Epidermal melanocyte (primary cell): ENCODE results near the gene LRP11.
"Not testable (repeated sequence)": the region's sequence is repeated elsewhere in the genome, so short reads cannot be mapped to it uniquely, and the experiment has no call there.

Source experiments
- DNase-seq: peaks from one replicate; pipeline ENCODE4 v3.0.0; 2011; ENCODE audit warnings: low spot score; ENCODE audit not compliant: insufficient read length

The LRP11 gene, protein sequence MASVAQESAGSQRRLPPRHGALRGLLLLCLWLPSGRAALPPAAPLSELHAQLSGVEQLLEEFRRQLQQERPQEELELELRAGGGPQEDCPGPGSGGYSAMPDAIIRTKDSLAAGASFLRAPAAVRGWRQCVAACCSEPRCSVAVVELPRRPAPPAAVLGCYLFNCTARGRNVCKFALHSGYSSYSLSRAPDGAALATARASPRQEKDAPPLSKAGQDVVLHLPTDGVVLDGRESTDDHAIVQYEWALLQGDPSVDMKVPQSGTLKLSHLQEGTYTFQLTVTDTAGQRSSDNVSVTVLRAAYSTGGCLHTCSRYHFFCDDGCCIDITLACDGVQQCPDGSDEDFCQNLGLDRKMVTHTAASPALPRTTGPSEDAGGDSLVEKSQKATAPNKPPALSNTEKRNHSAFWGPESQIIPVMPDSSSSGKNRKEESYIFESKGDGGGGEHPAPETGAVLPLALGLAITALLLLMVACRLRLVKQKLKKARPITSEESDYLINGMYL

DNA sequence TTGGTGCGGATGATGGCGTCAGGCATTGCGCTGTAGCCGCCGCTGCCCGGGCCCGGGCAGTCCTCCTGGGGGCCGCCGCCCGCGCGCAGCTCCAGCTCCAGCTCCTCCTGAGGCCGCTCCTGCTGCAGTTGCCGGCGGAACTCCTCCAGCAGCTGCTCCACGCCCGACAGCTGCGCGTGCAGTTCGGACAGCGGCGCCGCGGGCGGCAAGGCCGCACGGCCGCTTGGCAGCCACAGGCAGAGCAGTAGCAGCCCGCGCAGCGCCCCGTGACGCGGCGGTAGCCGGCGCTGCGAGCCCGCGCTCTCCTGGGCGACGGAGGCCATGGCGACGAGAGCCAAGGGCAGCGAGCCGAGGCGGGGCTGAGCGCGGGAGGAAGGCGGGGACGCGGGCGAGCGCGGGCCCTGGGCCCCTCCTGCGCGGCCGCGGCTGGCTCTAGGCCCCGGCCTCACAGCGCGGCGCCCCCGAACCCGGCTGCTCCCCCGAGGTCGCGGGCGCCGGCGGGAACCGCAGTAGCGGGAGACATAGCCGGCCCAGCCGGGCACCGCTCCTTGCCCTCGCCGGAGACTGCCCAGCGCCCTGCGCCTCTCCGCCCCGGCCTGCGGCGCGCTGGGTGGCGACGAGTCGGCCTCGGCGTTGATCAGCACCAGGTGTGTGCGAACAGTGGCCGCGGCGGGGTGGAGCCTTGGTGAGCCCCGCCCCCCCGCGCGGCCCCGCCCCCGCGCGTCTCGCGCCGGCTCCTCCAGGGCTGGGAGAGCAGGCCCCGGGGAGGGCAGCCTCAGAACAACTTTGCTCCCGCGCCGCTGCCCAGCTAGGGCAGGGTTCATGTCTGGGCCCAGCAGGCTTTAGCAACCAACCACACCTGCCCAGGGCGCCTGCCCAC lies at the start of gene LRP11:
LRP11 (minus strand) TSS at position 662 of the 880 bp plus-strand sequence; CDS start at position 323, 339 bp downstream.
- DNase-seq, result peak; percentile 76

DNA sequence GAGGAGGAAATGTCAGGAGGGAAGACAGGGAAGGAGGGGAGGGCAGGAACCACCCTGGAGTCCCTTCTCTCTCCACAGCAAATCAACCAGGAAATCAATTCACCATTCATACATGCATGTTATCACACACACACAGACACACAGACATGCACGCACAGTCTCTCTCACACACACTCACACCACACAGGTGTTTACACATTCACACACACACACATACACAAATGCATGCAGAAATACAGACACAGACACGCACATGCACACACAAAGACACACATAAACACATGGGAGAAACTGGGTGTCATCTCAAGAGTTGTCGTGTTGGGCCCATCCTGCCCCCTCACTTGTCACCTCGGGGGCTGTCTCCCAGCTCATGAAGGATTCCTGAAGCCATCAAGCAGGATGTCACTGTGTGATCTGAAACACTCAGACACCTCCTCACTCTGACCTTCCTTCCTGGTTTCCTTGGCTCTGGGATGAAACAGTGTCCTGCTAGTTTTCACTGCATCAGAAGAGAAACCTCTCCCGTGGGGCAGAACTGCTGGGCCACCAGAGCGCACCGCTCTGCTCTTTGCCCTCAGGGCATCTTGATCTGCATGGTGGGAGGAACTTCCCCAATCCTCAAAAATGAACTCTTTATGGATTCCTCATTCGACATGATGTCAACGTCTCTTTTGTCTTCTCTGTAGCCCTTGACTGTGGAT lies 49.5 kb upstream of the LRP11 start:
- no peak for DNase-seq

DNA sequence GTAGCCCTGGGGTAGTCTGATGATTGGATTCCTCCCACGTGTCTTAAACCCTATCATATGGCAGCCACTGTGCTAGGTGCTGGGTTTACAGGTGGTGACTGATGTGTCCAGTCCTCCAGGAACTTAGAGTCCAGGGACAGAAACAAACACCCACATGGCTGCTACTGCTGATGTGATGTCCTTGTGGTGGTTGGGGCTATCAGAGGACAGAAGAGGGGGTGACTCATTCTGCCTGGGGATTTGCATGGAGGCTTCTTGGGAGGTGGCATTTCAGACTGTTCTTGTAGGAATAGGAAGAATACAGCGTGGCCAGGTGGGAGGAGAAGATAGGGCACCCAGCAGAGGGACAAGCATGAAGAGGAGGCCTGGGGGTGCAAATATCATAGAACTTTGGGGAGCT lies 48.9 kb upstream of the LRP11 start:
- no peak for DNase-seq

DNA sequence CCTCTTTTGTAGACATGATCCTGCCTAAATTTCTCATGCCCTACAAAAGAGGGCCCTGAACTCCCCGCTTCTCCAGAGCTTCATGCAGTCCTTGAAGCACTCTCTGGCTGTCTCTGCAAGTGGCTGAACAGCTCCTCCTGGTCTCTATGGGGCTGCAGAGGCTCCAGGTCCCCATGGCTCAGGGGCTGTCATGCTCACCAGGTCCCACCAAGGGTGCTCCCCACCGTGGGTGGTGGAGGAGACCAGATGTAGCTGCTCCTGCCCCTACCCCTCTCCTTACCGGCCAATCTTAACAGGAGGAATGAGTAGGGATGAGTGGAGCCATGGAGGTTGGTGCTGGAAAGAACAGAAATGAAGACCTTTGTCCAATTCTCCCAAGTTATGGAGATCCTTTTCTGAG lies 48.5 kb upstream of the LRP11 start:
- DNase-seq, result not testable (repeated sequence)

DNA sequence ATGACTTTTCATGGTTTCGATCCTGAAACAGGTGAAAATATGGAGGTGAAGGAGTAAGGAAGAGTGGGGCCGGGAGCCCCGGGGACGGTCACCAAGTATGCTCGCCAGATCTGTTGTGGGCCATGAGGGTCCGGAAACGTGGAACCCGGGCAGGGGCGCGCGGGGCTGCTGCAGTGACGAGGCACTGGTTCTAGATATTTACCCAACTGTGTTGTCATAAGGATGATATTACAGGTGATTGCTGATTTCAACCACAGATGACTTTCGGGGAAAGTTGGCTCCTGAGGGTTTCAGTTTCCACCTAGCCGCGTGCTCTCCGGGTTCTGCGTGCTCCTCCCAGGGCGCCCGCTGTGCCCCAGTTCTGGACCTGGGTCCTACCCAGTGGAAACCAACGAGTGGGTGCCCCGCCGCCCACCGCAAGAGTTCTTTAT lies 46.6 kb upstream of the LRP11 start:
- no peak for DNase-seq

DNA sequence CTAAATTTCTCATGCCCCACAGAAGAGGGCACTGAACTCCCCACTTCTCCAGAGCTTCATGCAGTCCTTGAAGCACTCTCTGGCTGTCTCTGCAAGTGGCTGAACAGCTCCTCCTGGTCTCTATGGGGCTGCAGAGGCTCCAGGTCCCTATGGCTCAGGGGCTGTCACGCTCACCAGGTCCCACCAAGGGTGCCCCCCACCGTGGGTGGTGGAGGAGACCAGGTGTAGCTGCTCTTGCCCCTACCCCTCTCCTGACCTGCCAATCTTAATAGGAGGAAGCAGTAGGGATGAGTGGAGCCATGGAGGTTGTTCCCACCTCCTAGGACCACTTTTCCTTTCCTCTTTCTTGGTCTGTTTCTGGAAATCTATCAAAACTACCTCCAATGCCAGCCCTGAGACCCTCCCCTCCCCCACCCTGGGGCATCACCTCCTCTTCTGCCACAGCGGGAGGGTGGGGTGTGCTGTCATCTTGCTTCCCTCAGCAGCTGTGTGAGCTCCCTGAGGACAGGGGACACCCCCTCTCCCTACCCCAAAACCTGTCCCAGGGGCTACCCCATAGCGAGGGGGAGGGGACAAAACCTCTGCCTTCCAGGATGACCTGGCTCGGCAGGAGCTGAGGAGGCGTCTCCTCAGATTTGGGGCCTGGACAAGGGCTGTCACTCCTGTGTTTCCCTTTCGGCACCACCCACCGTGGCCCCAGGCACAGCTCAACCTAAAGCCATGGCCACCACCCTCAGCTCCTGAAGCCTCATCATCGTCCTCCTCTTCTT lies 45.7 kb upstream of the LRP11 start:
- no peak for DNase-seq

DNA sequence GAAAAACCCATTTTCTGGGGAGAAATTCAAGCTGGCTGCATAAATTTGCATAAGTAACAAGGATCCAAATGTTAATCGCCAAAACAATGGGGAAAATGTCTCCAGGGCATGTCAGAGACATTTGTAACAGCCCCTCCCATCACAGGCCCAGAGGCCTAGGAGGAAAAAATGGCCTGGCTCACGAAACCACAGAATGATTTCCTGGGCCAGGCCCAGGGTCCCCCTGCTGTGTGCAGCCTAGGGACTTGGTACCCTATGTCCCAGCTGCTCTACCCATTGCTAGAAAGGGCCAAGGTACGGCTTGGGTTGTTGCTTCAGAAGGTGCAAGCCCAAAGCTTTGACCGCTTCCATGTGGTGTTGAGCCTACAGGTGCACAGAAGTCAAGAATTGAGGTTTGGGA lies 44.3 kb upstream of the LRP11 start:
- not testable (repeated sequence) for DNase-seq

DNA sequence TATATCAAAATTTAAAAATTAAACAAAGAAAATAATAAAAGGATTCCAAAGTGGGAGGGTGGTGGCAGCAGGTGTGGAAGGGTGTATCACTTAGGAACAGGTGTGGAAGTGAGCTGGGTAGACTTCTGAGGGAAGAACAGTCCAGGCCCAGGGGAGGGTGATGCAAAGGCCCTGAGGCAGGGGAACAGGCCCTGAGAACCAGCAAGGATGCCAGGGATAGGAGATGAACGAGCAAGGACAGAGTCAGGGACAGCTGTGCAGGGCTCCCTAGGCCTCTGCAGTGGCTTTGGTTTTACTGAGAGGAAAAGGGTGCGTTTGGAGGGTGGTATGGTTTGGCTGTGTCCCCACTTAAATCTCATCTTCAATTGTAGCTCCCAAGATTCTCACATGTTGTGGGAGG lies 43.2 kb upstream of the LRP11 start:
- DNase-seq, result no peak

DNA sequence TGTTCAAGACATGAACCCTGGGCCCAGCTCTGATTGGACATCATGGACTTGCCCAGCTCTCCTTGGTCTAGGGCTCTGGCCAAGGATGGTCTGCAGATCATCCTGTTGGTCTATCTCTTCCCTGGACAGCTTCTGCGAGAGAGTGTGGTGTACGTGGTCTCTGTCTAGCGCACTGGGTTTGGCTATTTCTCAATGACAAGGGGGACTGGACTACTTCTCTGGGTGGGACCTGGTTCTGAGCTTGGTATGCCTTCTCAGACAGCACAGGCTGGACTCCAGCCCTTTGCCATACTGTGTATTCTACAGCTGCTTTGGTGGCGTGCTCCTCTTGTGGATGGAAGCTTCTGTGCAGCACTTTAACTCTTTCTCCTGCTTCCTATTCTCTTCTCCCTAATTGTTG lies 42.2 kb upstream of the LRP11 start:
- DNase-seq, result no peak

DNA sequence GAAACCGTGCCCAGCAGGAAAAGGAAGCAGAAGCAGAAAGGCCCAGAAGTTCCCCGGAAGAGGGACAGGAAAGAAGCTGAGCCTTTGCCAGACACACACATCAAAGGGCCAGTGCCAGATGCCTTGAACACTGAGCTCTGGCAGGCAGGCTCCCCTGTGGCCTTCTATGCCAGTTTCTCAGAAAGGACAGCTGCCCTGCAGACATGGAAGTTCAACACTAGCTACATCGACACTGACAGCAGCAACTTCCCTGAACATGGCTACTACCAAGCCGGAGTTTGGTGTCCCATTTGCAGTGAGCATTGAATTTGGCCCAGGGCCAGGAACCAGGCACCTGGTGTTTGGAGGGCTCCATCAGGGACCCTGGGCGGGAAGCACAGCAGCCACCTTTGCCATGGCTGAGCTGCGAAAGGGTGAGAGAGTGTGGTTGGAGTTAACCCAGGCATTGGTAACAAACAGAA lies 41.8 kb upstream of the LRP11 start:
- no peak for DNase-seq

DNA sequence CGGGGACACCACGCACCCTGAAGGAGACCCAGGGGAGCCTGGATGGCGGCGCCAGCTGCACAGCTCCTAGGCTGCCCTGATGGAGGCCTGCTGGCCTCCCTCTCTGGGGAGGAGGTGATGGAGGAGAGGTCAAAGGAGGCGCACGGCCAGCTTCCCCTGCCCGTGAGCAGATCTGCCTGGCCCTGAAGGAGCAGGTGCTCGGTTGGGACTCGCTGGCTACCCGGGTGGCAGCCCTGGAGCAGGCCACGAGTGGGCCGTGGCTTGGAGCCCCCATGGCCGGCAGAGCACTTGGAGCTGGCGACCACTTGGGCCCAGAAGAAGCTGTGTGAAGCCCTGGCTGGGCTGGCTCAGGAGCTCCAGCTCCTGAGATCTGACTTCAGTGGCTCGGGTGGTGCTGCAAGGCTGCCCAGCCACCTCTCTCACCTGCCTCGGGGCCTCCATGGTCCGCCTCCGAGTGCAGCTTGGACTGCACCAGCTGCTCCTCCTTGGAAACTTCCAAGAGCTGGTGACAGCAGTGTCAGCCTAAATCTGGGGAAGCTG lies 41.3 kb upstream of the LRP11 start:
- no peak for DNase-seq

DNA sequence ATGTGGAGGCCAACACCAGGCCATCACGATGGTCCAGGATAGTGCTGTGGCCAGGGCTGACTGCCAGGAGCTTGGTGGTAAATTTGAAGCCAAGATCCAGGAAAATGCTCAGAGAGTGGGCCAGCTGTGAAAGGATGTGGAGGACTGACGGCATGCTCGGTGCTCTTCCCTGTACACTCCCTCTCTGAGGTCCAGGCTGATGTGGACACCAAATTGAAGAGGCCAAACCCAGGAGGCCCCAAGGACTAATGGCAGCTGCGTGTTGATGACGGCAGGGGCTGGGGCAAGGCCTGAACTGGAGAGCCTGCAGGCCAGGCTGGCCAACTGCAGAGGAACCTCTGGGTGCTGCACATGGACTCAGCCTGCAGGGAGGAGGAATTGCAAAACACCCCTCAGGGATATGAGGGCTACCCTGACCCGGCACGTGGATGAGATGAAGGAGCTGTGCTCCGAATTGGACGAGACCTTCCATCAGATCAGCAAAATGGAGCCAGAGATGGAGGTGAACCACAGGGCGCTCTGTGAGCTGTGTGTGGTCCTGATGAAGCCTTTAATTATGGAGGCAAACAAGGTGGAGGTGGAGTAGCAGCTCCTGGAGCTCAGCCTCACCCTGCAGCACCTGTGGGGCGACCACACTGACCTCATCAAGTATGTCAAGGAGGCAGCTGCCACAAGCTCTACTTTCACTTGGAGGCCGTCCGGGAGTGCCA lies 40.7 kb upstream of the LRP11 start:
- DNase-seq, result no peak

DNA sequence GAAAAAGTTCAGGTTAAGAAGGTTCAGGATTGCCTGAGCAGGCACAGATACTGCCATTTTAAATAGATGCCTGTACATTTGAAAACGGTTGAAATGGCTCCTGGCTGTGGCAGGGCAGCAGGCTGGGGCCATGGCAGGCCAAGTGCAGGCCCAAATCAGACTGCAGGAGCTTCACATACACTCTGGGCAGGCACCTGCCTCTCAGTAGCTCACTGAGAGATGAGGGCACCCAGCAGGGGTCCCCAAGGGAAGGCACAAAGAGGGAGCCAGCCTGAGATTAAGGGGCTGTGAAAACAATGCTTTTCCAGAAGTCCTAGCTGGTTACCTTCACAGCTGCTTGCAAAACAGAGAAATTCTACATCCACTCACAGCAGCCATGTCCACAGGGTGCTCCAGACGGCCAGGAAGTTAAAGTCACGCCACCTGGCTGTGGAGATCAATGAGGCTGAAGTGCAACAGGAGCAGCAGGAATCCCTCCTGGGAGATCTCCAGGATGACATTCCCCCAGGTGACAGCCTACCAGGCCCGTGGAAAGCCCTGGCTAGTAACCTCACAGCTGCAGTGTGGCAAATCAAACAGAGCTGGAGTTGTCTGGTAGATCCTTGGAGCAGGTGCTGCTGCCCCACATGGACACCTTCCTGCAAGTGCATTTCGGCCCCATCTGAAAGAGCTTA lies 39.9 kb upstream of the LRP11 start:
- DNase-seq, result no peak

DNA sequence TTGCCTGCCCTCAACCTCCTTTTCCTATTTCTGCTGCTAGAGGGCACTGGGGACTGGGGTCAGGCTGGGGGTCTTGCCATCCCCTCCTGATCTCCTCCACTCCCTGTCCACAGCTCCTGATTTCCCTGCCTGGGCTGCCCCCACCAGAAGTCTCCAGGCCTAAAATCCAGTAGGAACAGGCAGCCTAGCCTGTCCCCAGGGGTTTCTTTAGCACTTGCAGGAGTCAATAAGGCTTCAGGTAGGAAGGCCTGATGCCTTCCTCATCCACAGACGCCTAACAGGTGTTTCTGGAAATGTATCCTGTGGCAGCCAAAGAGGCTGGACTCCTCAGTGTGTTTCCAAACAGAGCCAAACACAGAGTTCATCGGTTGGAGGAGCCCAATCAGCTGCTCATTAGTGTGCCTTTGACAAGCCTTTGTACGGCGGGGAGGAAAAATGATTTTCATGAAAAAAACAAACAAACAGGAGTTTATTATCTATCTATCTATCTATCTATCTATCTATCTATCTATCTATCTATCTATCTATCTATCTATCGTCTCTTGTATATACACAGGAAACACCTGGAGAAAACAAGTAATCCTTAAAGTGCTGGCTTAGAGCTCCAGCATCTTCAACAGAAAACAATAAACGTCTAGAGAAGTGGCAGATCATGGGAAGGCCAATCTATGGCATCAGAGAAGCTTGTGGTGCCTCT lies 37.4 kb upstream of the LRP11 start:
- DNase-seq, result no peak

DNA sequence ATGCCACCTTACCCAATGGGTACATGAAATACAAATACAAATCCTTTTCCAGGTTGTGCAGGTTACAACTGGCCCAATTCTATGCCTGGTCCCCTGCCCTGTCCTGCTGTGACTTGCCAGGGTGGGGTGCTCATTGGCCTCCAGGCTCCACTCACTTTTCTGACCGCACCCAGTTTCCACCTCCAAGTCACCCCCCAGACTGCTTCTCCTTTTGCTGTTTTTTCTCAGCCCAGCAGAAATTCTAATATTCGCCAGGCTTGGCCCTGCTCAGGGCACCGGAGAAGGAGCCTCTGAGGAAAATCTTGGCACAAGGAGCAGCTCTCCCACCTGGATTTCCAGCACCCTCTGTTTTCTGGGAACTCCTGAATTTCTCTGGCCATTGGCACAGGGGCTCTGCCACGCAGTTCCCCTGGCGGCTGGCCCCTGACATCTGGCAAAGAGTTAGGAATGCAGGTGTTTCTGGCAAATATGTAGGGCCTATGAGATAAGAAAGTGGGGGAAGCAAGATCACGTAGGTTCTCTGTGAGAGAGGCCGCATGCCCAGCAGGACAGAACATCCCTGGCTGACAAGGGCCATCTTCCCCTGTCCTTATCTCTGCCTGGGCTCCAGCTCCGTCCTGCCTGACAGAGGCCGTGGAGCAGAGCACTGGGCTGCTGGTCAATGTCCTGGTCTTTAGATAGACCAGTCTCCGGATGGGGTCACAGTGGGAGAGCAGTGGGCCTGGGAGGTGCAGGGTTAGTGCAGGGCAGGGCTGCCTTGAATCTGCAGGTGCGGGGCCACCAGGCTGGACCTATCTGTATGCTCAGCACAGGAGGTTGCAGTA lies 36.7 kb upstream of the LRP11 start:
- no peak for DNase-seq

DNA sequence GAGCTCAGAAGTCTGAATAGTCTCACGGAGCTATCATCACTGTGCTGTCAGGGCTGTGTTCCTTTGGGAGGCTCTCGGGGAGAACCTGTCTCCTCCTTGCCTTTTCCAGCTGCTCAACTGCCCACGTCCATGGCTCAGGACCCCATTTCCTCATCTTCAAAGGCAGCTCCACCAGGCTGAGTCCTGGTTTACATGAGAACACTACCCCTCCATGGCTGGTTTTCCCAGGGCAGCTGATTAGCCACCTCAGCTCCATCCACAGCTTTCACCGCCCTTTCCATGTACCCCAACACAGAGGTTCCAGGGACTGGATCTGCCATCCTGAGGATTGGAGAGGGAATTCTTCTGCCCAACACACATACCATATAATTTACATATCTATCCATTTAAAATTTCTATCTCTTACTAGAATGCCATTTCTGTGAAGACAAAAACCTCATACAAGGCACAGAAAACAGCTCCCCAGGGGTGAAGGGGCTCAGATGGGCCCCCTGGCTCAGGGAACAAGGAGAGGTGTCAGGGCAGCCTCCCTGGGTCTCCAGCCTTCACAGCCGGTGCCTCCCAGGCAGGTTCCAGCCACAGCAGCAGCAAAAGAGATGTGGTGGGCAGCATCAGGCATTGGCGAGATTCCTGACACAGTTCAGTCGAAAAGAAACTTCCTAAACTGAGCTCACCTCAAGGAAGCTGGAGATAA lies 35.9 kb upstream of the LRP11 start:
- DNase-seq, result no peak

DNA sequence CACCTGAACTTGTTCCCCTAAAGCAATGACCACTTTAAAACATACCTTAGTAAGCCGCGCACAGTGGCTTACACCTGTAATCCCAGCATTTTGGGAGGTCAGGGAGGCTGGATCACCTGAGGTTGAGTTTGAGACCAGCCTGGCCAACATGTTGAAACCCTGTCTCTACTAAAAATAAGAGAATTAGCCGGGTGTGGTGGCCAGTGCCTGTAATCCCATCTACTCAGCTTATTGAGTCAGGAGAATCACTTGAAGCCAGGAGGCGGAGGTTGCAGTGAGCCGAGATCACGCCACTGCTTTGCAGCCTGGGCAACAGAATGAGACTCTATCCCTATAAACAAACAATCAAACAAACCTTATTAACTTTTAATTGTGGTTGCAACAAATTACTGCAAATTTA lies 35.3 kb upstream of the LRP11 start:
- DNase-seq, result no peak
